Tibial artery (tissue), 4 donors: ENCODE measurements around the gene SDK1.

Experiments used
- DNase-seq, 2 donors: peaks; one replicate each; pipeline ENCODE4 v3.0.0-alpha.2; 2019
- H3K27ac ChIP-seq, 2 donors: fragments of 200-600 bp; sonication (generic) in 1 of 2; 1 replicate in 1 of 2; 2 replicates in 1 of 2; pipeline ENCODE4 v1.5.1; 2018 to 2019; ENCODE audit warnings: mild to moderate bottlenecking in 1 of 2
- H3K27me3 ChIP-seq, 2 donors: fragments of 200-600 bp; sonication (generic) in 1 of 2; one replicate each; pipeline versions ENCODE4 v1.5.1 to v1.6.0; 2016 to 2019
- H3K36me3 ChIP-seq, 3 donors: fragments of 200-600 bp; sonication (generic) in 2 of 3; one replicate each; pipeline ENCODE4 v1.5.1; 2016 to 2019; ENCODE audit warnings: mild to moderate bottlenecking in 2 of 3
- H3K4me1 ChIP-seq, 4 donors: fragments of 200-600 bp; sonication (generic) in 2 of 4; 1 replicate in 3 of 4; 2 replicates in 1 of 4; pipeline ENCODE4 v1.5.1; 2016 to 2019
- H3K4me3 ChIP-seq, 2 donors: fragments of 200-600 bp; sonication (generic) in 1 of 2; 1 replicate in 1 of 2; 2 replicates in 1 of 2; pipeline ENCODE4 v1.5.1; 2018 to 2019; ENCODE audit warnings: mild to moderate bottlenecking in 2 of 2
- H3K9me3 ChIP-seq, 3 donors: fragments of 200-600 bp; sonication (generic) in 1 of 3; one replicate each; pipeline ENCODE4 v1.5.1; 2016 to 2019
- intact Hi-C: fragments of 100-400 bp; cut with DNase I; formaldehyde crosslinking; loops from one replicate; pipeline ENCODE4 v1.15.0; 2023; ENCODE audit warnings: low total_unique reads
- TF ChIP-seq, protein P1 (sequence below), 2 experiments: fragments of 200-600 bp in 1 of 2; fragments of 450-650 bp in 1 of 2; IDR thresholded peaks; one replicate each; pipeline ENCODE4 v1.5.1; 2017 to 2019; ENCODE audit warnings: antibody characterized with exemption in 2 of 2, mild to moderate bottlenecking in 1 of 2, moderate library complexity in 1 of 2

SDK1 gene

DNA sequence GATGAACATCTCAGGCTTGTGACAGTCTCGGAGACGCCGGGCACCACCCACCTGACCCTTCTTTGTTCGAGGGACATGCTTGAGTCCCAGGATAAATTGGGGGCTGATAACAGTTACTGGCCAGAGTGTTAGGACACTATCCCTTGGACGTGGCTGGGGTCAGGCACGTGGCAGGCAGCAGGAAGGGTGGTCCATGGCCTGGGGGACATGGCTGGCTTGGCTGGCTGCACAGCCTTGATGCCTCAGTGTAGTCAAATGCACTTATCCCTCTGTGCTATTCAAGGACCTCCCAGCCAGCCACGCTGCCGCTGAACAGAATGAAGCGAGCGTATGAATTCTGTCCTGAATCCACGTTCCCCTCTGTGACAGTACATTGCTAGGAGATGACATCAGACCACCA, 719.0 kb downstream of the SDK1 start:
- H3K4me3 ChIP-seq: no peak overlapping the region
- intact Hi-C loops: no loop called here
- no peaks in the 10 kb centered on the region for H3K27me3 ChIP-seq
- TF ChIP-seq, protein P1, sequence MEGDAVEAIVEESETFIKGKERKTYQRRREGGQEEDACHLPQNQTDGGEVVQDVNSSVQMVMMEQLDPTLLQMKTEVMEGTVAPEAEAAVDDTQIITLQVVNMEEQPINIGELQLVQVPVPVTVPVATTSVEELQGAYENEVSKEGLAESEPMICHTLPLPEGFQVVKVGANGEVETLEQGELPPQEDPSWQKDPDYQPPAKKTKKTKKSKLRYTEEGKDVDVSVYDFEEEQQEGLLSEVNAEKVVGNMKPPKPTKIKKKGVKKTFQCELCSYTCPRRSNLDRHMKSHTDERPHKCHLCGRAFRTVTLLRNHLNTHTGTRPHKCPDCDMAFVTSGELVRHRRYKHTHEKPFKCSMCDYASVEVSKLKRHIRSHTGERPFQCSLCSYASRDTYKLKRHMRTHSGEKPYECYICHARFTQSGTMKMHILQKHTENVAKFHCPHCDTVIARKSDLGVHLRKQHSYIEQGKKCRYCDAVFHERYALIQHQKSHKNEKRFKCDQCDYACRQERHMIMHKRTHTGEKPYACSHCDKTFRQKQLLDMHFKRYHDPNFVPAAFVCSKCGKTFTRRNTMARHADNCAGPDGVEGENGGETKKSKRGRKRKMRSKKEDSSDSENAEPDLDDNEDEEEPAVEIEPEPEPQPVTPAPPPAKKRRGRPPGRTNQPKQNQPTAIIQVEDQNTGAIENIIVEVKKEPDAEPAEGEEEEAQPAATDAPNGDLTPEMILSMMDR (IDR thresholded peaks at IDR 0.05): no peak
- no peak for DNase-seq
- peaks cover 31 to 40% (median 31%) of the 10 kb centered on the region in 3 donors for H3K36me3 ChIP-seq
- peaks cover 0 to 8% (median 4%) of the 10 kb centered on the region in 3 donors for H3K9me3 ChIP-seq
- no peaks in the 10 kb centered on the region for H3K4me1 ChIP-seq
- no peak overlapping the region for H3K27ac ChIP-seq

DNA sequence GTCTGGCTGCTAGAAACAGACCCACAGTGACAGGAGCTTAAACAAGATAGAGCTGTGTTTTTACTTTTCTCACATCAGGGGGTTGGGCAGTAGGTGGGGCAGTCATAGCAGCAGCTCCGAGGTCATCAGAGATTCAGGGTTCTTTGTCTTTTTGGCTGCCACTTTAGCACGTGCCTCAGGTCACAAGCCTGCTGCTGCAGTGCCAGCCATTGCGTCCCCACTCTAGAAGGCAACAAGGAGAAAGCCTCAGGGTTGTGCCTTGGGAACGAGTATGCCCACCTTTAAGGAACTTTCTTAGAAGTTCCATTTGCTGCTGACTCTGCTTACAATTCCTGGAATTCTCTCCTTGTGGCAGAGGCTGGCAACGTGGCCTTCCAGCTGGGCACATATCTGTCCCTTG, 720.4 kb downstream of the SDK1 start:
- Histone ChIP-seq H3K4me1 (peaks cover 0 to 13% (median 0%) of the 10 kb centered on the region in 4 donors), H3K27me3 (no peaks in the 10 kb centered on the region), H3K36me3 (peaks cover 24 to 30% (median 26%) of the 10 kb centered on the region in 3 donors), H3K27ac (no peak overlapping the region), H3K4me3 (no peak overlapping the region), H3K9me3 (peaks cover 0 to 8% (median 4%) of the 10 kb centered on the region in 3 donors)
- TF ChIP-seq, protein P1 (IDR thresholded peaks at IDR 0.05): no peak
- intact Hi-C loops: no loop called here
- DNase-seq: no peak

DNA sequence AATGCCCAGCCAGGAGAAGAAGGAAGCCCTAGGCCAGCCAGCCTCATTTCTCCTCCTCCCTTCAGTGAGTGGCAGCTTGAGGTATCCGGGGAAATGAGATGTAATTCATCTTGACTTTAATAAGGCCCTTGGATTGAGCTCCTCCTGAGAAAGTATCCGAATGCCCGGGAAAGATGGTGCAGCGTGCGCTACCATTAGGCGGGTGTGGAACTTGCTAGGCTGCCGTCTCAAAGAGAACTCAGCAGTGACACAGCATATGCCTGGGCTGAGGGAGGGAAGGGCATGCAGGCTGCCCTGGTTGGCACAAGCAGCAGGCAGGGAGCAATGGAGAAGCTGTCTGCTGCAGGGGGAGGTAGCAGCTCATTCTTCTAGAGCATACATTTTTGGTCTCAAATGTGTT, 721.2 kb downstream of the SDK1 start:
- peaks cover 0 to 21% (median 4%) of the 10 kb centered on the region in 4 donors for H3K4me1 ChIP-seq
- intact Hi-C loops: no loop called here
- no peak for DNase-seq
- no peaks in the 10 kb centered on the region for H3K27me3 ChIP-seq
- H3K27ac ChIP-seq: no peak overlapping the region
- TF ChIP-seq, protein P1 (IDR thresholded peaks at IDR 0.05): no peak
- peaks cover 20 to 28% (median 24%) of the 10 kb centered on the region in 3 donors for H3K36me3 ChIP-seq
- no peak overlapping the region for H3K4me3 ChIP-seq
- peaks cover 0 to 8% (median 4%) of the 10 kb centered on the region in 3 donors for H3K9me3 ChIP-seq

DNA sequence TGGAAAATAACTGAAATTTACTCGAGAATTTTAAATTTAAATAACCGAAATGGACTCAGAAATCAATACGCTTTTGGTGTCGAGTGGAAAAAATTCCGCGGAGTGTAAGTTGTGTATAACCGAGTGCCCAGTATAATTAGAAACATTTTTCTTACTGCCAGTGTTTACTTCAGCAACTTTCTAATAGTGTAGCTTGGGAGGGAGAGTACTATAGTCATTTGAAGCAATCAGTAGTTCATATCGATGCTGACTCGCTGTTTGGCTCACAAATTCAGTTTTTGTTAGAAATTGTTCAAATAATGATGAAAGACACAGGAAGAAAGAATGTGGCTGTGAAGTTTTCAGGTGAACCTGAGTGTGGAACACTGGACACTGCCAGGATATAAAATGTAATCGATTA, 722.5 kb downstream of the SDK1 start:
- Histone ChIP-seq H3K4me3 (no peak overlapping the region), H3K27ac (no peak overlapping the region), H3K4me1 (peaks cover 0 to 25% (median 4%) of the 10 kb centered on the region in 4 donors), H3K9me3 (peaks cover 0 to 8% (median 4%) of the 10 kb centered on the region in 3 donors), H3K27me3 (no peaks in the 10 kb centered on the region), H3K36me3 (peaks cover 19 to 27% (median 20%) of the 10 kb centered on the region in 3 donors)
- no peak for DNase-seq
- intact Hi-C loops: no loop called here
- TF ChIP-seq, protein P1 (IDR thresholded peaks at IDR 0.05): no peak

DNA sequence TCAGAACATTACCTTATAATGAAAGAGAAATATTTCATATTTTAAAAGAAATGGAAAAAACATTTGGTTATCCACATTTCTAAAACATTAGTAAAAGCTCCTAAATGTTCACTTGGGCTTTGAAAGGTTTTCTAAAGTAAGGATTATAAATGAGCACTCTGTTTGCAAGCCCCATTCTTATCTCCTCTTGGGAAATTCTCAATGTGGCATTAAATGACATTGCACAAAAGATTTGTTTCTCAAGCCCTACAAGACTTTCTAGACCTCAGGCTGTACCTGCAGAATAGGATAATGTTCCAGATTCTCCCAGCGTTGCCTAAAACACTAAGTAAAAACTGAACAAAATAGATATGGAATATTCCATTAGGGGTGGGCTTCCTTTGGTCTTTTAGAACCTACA, 723.1 kb downstream of the SDK1 start:
- TF ChIP-seq, protein P1 (IDR thresholded peaks at IDR 0.05): no peak
- H3K4me3 ChIP-seq: no peak overlapping the region

DNA sequence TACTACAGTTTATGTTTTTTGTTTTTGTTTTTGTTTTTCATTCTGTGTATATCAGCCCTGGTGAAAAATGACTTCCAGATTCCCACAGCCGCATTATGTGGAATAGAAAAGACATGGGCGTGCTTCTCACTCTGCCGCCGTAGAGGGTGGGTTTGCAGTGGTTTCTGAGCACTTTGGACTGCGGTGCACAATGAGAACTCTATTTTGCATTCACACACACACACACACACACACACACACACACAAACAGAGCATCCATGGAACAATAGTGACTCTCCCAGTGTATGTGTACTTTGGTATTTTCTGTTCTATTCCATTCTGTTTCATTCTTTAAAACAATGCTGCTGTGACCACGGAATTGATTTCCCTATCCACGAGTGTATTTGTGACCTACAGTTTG, 723.8 kb downstream of the SDK1 start:
- intact Hi-C loops: no loop called here
- TF ChIP-seq, protein P1 (IDR thresholded peaks at IDR 0.05): no peak
- Histone ChIP-seq H3K36me3 (peaks cover 10 to 22% (median 16%) of the 10 kb centered on the region in 3 donors), H3K4me1 (peaks cover 0 to 25% (median 4%) of the 10 kb centered on the region in 4 donors), H3K9me3 (no peaks in the 10 kb centered on the region), H3K27ac (peak overlapping the region; percentile 74 to 83), H3K27me3 (no peaks in the 10 kb centered on the region), H3K4me3 (no peak overlapping the region)
- DNase-seq: no peak

More for the DNA sequence above, 723.1 kb downstream of the SDK1 start:
- peaks cover 0 to 25% (median 4%) of the 10 kb centered on the region in 4 donors for H3K4me1 ChIP-seq
- H3K27ac ChIP-seq: no peak overlapping the region
- intact Hi-C loops: no loop called here
- H3K27me3 ChIP-seq: no peaks in the 10 kb centered on the region
- no peak for DNase-seq
- peaks cover 17 to 22% (median 20%) of the 10 kb centered on the region in 3 donors for H3K36me3 ChIP-seq
- H3K9me3 ChIP-seq: peaks cover 0 to 2% (median 0%) of the 10 kb centered on the region in 3 donors
